CD4-positive, alpha-beta T cell (primary cell): ENCODE results near the gene LALBA. TPM values are rescaled to one million over a fixed set of nuclear protein-coding genes. Genes with fewer than 3 reads are reported as not detected.

Source experiments
- ATAC-seq: fragments of 200-7000 bp; cut with Tn5 transposase; one replicate; pipeline ENCODE4 v1.10.0; 2022; ENCODE audit warnings: mild to moderate bottlenecking; ENCODE audit not compliant: poor library complexity
- CTCF ChIA-PET: fragments of 350-600 bp; sonication (Branson Sonifier 250); formaldehyde crosslinking; loops from one replicate; lab custom pipeline; 2021; ENCODE audit warnings: antibody characterized with exemption, inconsistent platforms; lab: Charles Lee
- POLR2A ChIA-PET: fragments of 350-600 bp; sonication (Branson Sonifier 250); formaldehyde crosslinking; loops from one replicate; lab custom pipeline; 2021; ENCODE audit warnings: antibody characterized with exemption, inconsistent platforms; lab: Charles Lee
- DNase-seq, 14 experiments: peaks; one replicate each; pipeline ENCODE4 v3.0.0-alpha.2; 2013 to 2020; ENCODE audit warnings: mixed read lengths in 2 of 14
- H3K27ac ChIP-seq, 2 donors: one replicate each; pipeline versions ENCODE4 v1.5.1 to v1.7.0; 2013; ENCODE audit warnings: low read length in 2 of 2, low read depth in 1 of 2, mild to moderate bottlenecking in 1 of 2
- H3K27me3 ChIP-seq, 2 experiments: 1 replicate in 1 of 2; 2 replicates in 1 of 2; pipeline versions ENCODE4 v1.6.1 to v1.7.0; 2013; ENCODE audit warnings: low read length in 2 of 2, control low read depth in 1 of 2, mild to moderate bottlenecking in 1 of 2, moderate library complexity in 1 of 2; ENCODE audit not compliant: insufficient read depth in 2 of 2, control insufficient read depth in 1 of 2
- H3K36me3 ChIP-seq: one replicate; pipeline ENCODE4 v1.6.1; 2013; ENCODE audit warnings: low read length, control low read depth; ENCODE audit not compliant: insufficient read depth
- H3K4me1 ChIP-seq: one replicate; pipeline ENCODE4 v1.6.1; 2013; ENCODE audit warnings: low read length, control low read depth; ENCODE audit not compliant: insufficient read depth
- H3K4me3 ChIP-seq: one replicate; pipeline ENCODE4 v1.5.1; 2013; ENCODE audit warnings: mild to moderate bottlenecking, low read length, moderate library complexity
- H3K9me3 ChIP-seq, 2 experiments: 1 replicate in 1 of 2; 2 replicates in 1 of 2; pipeline versions ENCODE4 v1.6.1 to v1.7.0; 2013; ENCODE audit warnings: low read length in 2 of 2, mild to moderate bottlenecking in 2 of 2, control low read depth in 1 of 2, moderate library complexity in 1 of 2; ENCODE audit not compliant: control insufficient read depth in 1 of 2, insufficient read depth in 1 of 2
- H3K27ac Mint-ChIP-seq: one replicate; pipeline ENCODE4 v1.8.0; 2020; ENCODE audit warnings: mixed read lengths
- H3K27me3 Mint-ChIP-seq: one replicate; pipeline ENCODE4 v1.8.0; 2021; ENCODE audit warnings: mixed read lengths
- H3K36me3 Mint-ChIP-seq: one replicate; pipeline ENCODE4 v1.8.0; 2021; ENCODE audit warnings: low read depth, mixed read lengths
- H3K4me1 Mint-ChIP-seq: one replicate; pipeline ENCODE4 v1.8.0; 2021; ENCODE audit warnings: low read depth, mixed read lengths
- H3K4me3 Mint-ChIP-seq: one replicate; pipeline ENCODE4 v1.8.0; 2020; ENCODE audit warnings: mild to moderate bottlenecking, mixed read lengths
- H3K9me3 Mint-ChIP-seq: one replicate; pipeline ENCODE4 v1.8.0; 2020; ENCODE audit warnings: mixed read lengths
- CTCF ChIP-seq: fragments of 200-600 bp; IDR thresholded peaks from one replicate; pipeline ENCODE4 v1.8.0; 2022; ENCODE audit warnings: antibody characterized with exemption, mild to moderate bottlenecking
- intact Hi-C, 2 experiments: fragments of 100-400 bp; cut with DNase I in 1 of 2; cut with micrococcal nuclease in 1 of 2; formaldehyde crosslinking; loops; one replicate each; pipeline versions ENCODE4 v1.15.1 to v1.9.0; 2023 to 2025; cut with DNase I, micrococcal nuclease
- total RNA-seq, 174 experiments: library from RNA in 2 of 174; stranded (reverse) in 2 of 174; gene quantifications; one replicate each; pipeline ENCODE4 v1.2.3 and lab custom pipeline; 2021 to 2026

LALBA gene
- total RNA-seq, 2 experiments from 2014 or later: not detected

GRCh38 chr12:48536602-48537001 lies 33.2 kb downstream of the LALBA start:
- no peak overlapping the region for H3K4me3 Mint-ChIP-seq

GRCh38 chr12:48532601-48533000 lies 37.2 kb downstream of the LALBA start:
- intact Hi-C loops: no loop called here
- H3K27ac Mint-ChIP-seq: no peak overlapping the region
- H3K27ac ChIP-seq: no peak overlapping the region
- H3K9me3 Mint-ChIP-seq: no peaks in the 10 kb centered on the region
- ATAC-seq: no peak
- TF ChIP-seq CTCF: no peak
- H3K4me1 ChIP-seq: no peaks in the 10 kb centered on the region
- no peak overlapping the region for H3K4me3 ChIP-seq
- no peaks in the 10 kb centered on the region for H3K27me3 Mint-ChIP-seq
- no peaks in the 10 kb centered on the region for H3K27me3 ChIP-seq
- peak overlapping the region; percentile 0 for H3K4me3 Mint-ChIP-seq
- POLR2A ChIA-PET: interaction anchor here (1.0 kb wide), 1 partner anchor 649 kb away, joined by 4 read pairs; no protein-coding TSS in a partner anchor
- H3K36me3 Mint-ChIP-seq: no peaks in the 10 kb centered on the region
- DNase-seq: peak in 1 of 14 experiments; percentile 26
- H3K9me3 ChIP-seq: peaks cover 0 to 5% of the 10 kb centered on the region in 2 experiments
- CTCF ChIA-PET: interaction anchor here (0.6 kb wide), 1 partner anchor 1658 kb away, joined by 5 read pairs; no protein-coding TSS in a partner anchor
- H3K36me3 ChIP-seq: no peaks in the 10 kb centered on the region
- H3K4me1 Mint-ChIP-seq: peaks cover 27% of the 10 kb centered on the region

More at GRCh38 chr12:48536602-48537001, 33.2 kb downstream of the LALBA start:
- POLR2A ChIA-PET: no interaction called here
- no peaks in the 10 kb centered on the region for H3K36me3 ChIP-seq
- no peak for TF ChIP-seq CTCF
- no peaks in the 10 kb centered on the region for H3K9me3 Mint-ChIP-seq
- no peak overlapping the region for H3K27ac ChIP-seq
- ATAC-seq: no peak
- H3K27ac Mint-ChIP-seq: no peak overlapping the region
- no peaks in the 10 kb centered on the region for H3K4me1 ChIP-seq
- no peaks in the 10 kb centered on the region for H3K36me3 Mint-ChIP-seq
- no peaks in the 10 kb centered on the region for H3K9me3 ChIP-seq
- no peak for DNase-seq
- no peak overlapping the region for H3K4me3 ChIP-seq
- intact Hi-C loops: no loop called here
- CTCF ChIA-PET: no interaction called here
- H3K27me3 Mint-ChIP-seq: no peaks in the 10 kb centered on the region
- peaks cover 24% of the 10 kb centered on the region for H3K4me1 Mint-ChIP-seq
- H3K27me3 ChIP-seq: no peaks in the 10 kb centered on the region

- POLR2A ChIA-PET: no interaction called here
- CTCF ChIA-PET: no interaction called here
- peaks cover 17% of the 10 kb centered on the region for H3K4me1 Mint-ChIP-seq
- no peak for ATAC-seq
- no peak overlapping the region for H3K27ac ChIP-seq
- no peak overlapping the region for H3K4me3 ChIP-seq
- no peak for DNase-seq
- intact Hi-C loops: no loop called here
- peaks cover 0 to 2% of the 10 kb centered on the region in 2 experiments for H3K27me3 ChIP-seq
- peaks cover 5% of the 10 kb centered on the region for H3K27me3 Mint-ChIP-seq
- H3K4me3 Mint-ChIP-seq: no peak overlapping the region
- no peak for TF ChIP-seq CTCF
- H3K9me3 Mint-ChIP-seq: no peaks in the 10 kb centered on the region
- H3K4me1 ChIP-seq: no peaks in the 10 kb centered on the region
- H3K36me3 ChIP-seq: no peaks in the 10 kb centered on the region
- H3K27ac Mint-ChIP-seq: no peak overlapping the region
- no peaks in the 10 kb centered on the region for H3K36me3 Mint-ChIP-seq
- H3K9me3 ChIP-seq: peaks cover 0 to 5% of the 10 kb centered on the region in 2 experiments
Observed at GRCh38 chr12:48527891-48528670, 41.8 kb downstream of the LALBA start.
